Endothelial cell of umbilical vein (primary cell): ENCODE results near the gene VPS35L. TPM values are rescaled to one million over a fixed set of nuclear protein-coding genes. Genes with fewer than 3 reads are reported as not detected.

Experiments
- BruUV-seq: library from RNA; stranded (reverse); fragments of 400-500 nt; replicated peaks from 2 replicates; lab custom pipeline; 2021; lab: Mats Ljungman, UMichigan
- CTCF ChIA-PET: fragments of 300-600, 350-600 bp; sonication (Branson Sonifier 250); formaldehyde crosslinking; loops from one replicate; lab custom pipeline; 2021; ENCODE audit warnings: antibody characterized with exemption, inconsistent platforms; lab: Charles Lee
- POLR2A ChIA-PET: fragments of 300-600, 350-600 bp; sonication (Branson Sonifier 250); formaldehyde crosslinking; loops from one replicate; lab custom pipeline; 2021; ENCODE audit warnings: antibody characterized with exemption, inconsistent platforms; lab: Charles Lee
- DNase-seq: peaks from one replicate; pipeline ENCODE4 v3.0.0-alpha.2; 2011; ENCODE audit warnings: low read depth, low spot score
- FAIRE-seq: peaks from 2 replicates; lab custom pipeline; 2011; peaks lifted over from hg19 to GRCh38; lab: Jason Lieb, UNC
- H2AFZ ChIP-seq: 2 replicates; pipeline ENCODE4 v1.6.0; 2012; ENCODE audit warnings: low read depth, low read length, control low read depth, inconsistent platforms
- H3K27ac ChIP-seq: 2 replicates; pipeline ENCODE4 v1.5.1; 2011; ENCODE audit warnings: low read depth, mild to moderate bottlenecking, control low read depth, low read length, moderate library complexity; ENCODE audit not compliant: insufficient read depth
- H3K27me3 ChIP-seq, 2 experiments: 2 replicates each; pipeline versions ENCODE4 v1.6.0 to v1.6.1; 2011; ENCODE audit warnings: low read length in 2 of 2, mixed read lengths in 1 of 2; ENCODE audit not compliant: control insufficient read depth in 2 of 2, insufficient read depth in 2 of 2
- H3K36me3 ChIP-seq, 2 experiments: 2 replicates in 1 of 2; 3 replicates in 1 of 2; pipeline ENCODE4 v1.5.1; 2011; ENCODE audit warnings: low read length in 2 of 2, mild to moderate bottlenecking in 1 of 2, moderate library complexity in 1 of 2; ENCODE audit not compliant: control insufficient read depth in 2 of 2, insufficient read depth in 2 of 2; ENCODE audit errors: extremely low read depth in 1 of 2
- H3K4me1 ChIP-seq: 3 replicates; pipeline ENCODE4 v1.5.1; 2011; ENCODE audit warnings: mild to moderate bottlenecking, low read length; ENCODE audit not compliant: control insufficient read depth, insufficient read depth; ENCODE audit errors: extremely low read depth
- H3K4me2 ChIP-seq: 2 replicates; pipeline ENCODE4 v1.6.1; 2011; ENCODE audit warnings: low read length, control low read depth, mixed read lengths; ENCODE audit not compliant: insufficient read depth
- H3K4me3 ChIP-seq, 3 experiments: fragments of 200-600 bp in 1 of 3; sonication (generic), shearing (Covaris generic) in 1 of 3; replicated peaks in 1 of 3; 2 replicates each; pipeline ENCODE4 v1.5.1; 2011 to 2016; ENCODE audit warnings: control low read depth in 3 of 3, low read length in 3 of 3, mild to moderate bottlenecking in 2 of 3, inconsistent platforms in 1 of 3, low read depth in 1 of 3, moderate library complexity in 1 of 3; ENCODE audit not compliant: insufficient read depth in 1 of 3
- H3K79me2 ChIP-seq: 2 replicates; pipeline ENCODE4 v1.6.0; 2012; ENCODE audit warnings: low read length, inconsistent platforms; ENCODE audit not compliant: control insufficient read depth, insufficient read depth
- H3K9ac ChIP-seq: replicated peaks from 2 replicates; pipeline ENCODE3; 2011; ENCODE audit warnings: low read length, control low read depth; ENCODE audit not compliant: insufficient read depth; ENCODE audit errors: extremely low read depth
- H3K9me1 ChIP-seq: replicated peaks from 3 replicates; pipeline ENCODE4 v1.6.0; 2011; ENCODE audit warnings: mild to moderate bottlenecking, low read length; ENCODE audit not compliant: control insufficient read depth, insufficient read depth; ENCODE audit errors: extremely low read depth
- H3K9me3 ChIP-seq: replicated peaks from 2 replicates; pipeline ENCODE4 v1.5.1; 2012; ENCODE audit warnings: low read length, inconsistent platforms; ENCODE audit not compliant: control insufficient read depth, insufficient read depth
- H4K20me1 ChIP-seq: replicated peaks from 2 replicates; pipeline ENCODE3; 2011; ENCODE audit warnings: mild to moderate bottlenecking, low read length; ENCODE audit not compliant: control insufficient read depth, insufficient read depth; ENCODE audit errors: extremely low read depth
- CTCF ChIP-seq, 2 donors: IDR thresholded peaks; 1 replicate in 1 of 2; 2 replicates in 1 of 2; pipeline ENCODE4 v1.5.1; 2011; ENCODE audit warnings: low read length in 2 of 2, mild to moderate bottlenecking in 2 of 2, moderate library complexity in 2 of 2, control low read depth in 1 of 2, inconsistent platforms in 1 of 2, low read depth in 1 of 2; ENCODE audit not compliant: insufficient read depth in 1 of 2; ENCODE audit errors: extremely low read depth in 1 of 2
- EZH2 ChIP-seq: IDR thresholded peaks from 2 replicates; pipeline ENCODE4 v1.6.1; 2012; ENCODE audit warnings: borderline replicate concordance, low read depth, mild to moderate bottlenecking, moderate library complexity, low read length, inconsistent platforms; ENCODE audit not compliant: severe bottlenecking
- FOS ChIP-seq: IDR thresholded peaks from 2 replicates; pipeline ENCODE4 v1.6.1; 2011; ENCODE audit warnings: mild to moderate bottlenecking, low read length, moderate library complexity, borderline replicate concordance; ENCODE audit not compliant: insufficient read depth
- GATA2 ChIP-seq: IDR thresholded peaks from 2 replicates; pipeline ENCODE4 v1.7.0; 2011; ENCODE audit warnings: low read depth, mild to moderate bottlenecking, moderate library complexity, mixed read lengths, low read length; ENCODE audit not compliant: insufficient read length, insufficient read depth
- JUN ChIP-seq: IDR thresholded peaks from 2 replicates; pipeline ENCODE4 v1.6.1; 2011; ENCODE audit warnings: borderline replicate concordance, low read depth; ENCODE audit not compliant: insufficient read length, insufficient read depth
- MAX ChIP-seq: IDR thresholded peaks from 2 replicates; pipeline ENCODE4 v1.6.1; 2011; ENCODE audit not compliant: insufficient read depth, insufficient read length
- MYC ChIP-seq: IDR thresholded peaks from one replicate; pipeline ENCODE4 v1.6.1; 2011; ENCODE audit warnings: mild to moderate bottlenecking, low read depth, low read length
- POLR2A ChIP-seq: IDR thresholded peaks from 2 replicates; pipeline ENCODE4 v1.6.1; 2012; ENCODE audit warnings: low read depth, mild to moderate bottlenecking, control low read depth, low read length
- POLR2AphosphoS5 ChIP-seq: IDR thresholded peaks from 2 replicates; pipeline ENCODE4 v1.6.1; 2012; ENCODE audit warnings: low read depth, mild to moderate bottlenecking, control low read depth, low read length, moderate library complexity; ENCODE audit not compliant: insufficient read depth
- dilution Hi-C: fragments of 300-500 bp; cut with MboI; formaldehyde crosslinking; loops from one replicate; pipeline ENCODE4 v1.15.0; 2019; ENCODE audit warnings: low sequenced_read_pairs; ENCODE audit not compliant: extremely low pct_ligation_motif_present
- intact Hi-C: fragments of 100-400 bp; cut with micrococcal nuclease; formaldehyde crosslinking; loops from one replicate; pipeline ENCODE4 v1.10.0; 2022
- polyA plus RNA-seq, 4 experiments: library from polyadenylated mRNA; depleted of rRNA in 3 of 4; stranded (reverse) in 3 of 4; unstranded in 1 of 4; fragments of >200 nt; gene quantifications; 2 replicates each; pipeline versions ENCODE4 v1.2.1 to v1.2.3, GENCODE V29; 2011 to 2012; ENCODE audit warnings: missing spikeins in 1 of 4
- total RNA-seq: library from RNA; stranded (reverse); gene quantifications from 2 replicates; pipeline ENCODE4 v1.2.3, GENCODE V29; 2021

VPS35L gene
- total and polyA plus RNA-seq, 2 donors (not counting 3 experiments of a cell fraction or from before 2014, with no cell fraction given): 49.1 to 91.1 TPM

- POLR2A ChIA-PET: no interaction called here
- no peaks in the 10 kb centered on the region for H3K9me1 ChIP-seq
- H3K36me3 ChIP-seq: peaks cover 4 to 11% of the 10 kb centered on the region in 2 experiments
- H3K27me3 ChIP-seq: no peaks in the 10 kb centered on the region
- no peak overlapping the region for H3K4me3 ChIP-seq
- H3K79me2 ChIP-seq: no peaks in the 10 kb centered on the region
- FAIRE-seq (no peak), DNase-seq (no peak)
- H3K4me2 ChIP-seq: no peak overlapping the region
- dilution Hi-C loops: no loop called here
- CTCF ChIA-PET: interaction anchor here (1.0 to 2.8 kb wide), 2 partner anchors 15 to 524 kb away, joined by 3 to 9 read pairs; partner anchors contain the start of genes GDE1 and TMC7
- no peaks in the 10 kb centered on the region for H3K9me3 ChIP-seq
- intact Hi-C loops: no loop called here
- no peak overlapping the region for H3K27ac ChIP-seq
- no peak for TF ChIP-seq EZH2
- no peak for TF ChIP-seq FOS
- TF ChIP-seq MAX: no peak
- no peak for TF ChIP-seq POLR2AphosphoS5
- no peak for TF ChIP-seq CTCF (IDR thresholded peaks at IDR 0.05; ENCODE audit: extremely low read depth in 1 of 2, insufficient read depth in 1 of 2, low read depth in 1 of 2, low read length in 2 of 2)
- TF ChIP-seq MYC: no peak
- no peak for TF ChIP-seq POLR2A
- no peak for TF ChIP-seq JUN
- TF ChIP-seq GATA2: no peak
- H2AFZ ChIP-seq: no peak overlapping the region
- BruUV-seq: no TSS peak
- peaks cover 7% of the 10 kb centered on the region for H3K4me1 ChIP-seq
- no peaks in the 10 kb centered on the region for H4K20me1 ChIP-seq
- H3K9ac ChIP-seq: no peak overlapping the region
Measured at GRCh38 chr16:19506965-19507364, 48.5 kb upstream of the VPS35L start.
